M059J (cell line): ENCODE data around the gene EFNA5. TPM values are rescaled to one million over a fixed set of nuclear protein-coding genes. Genes with fewer than 3 reads are reported as not detected.

Experiments used
- DNase-seq: peaks from one replicate; pipeline ENCODE4 v3.0.0-alpha.2; 2012; ENCODE audit warnings: low read depth
- total RNA-seq: library from RNA; depleted of rRNA; stranded (reverse); fragments of >200 nt; shearing (Covaris generic); gene quantifications from 2 replicates; pipeline ENCODE4 v1.2.3, GENCODE V29; 2014

Gene EFNA5
- total RNA-seq, 1 experiment from 2014 or later: 2.5 TPM

- no peak for DNase-seq
Observed at GRCh38 chr5:107426872-107427271, 243.9 kb downstream of the EFNA5 start.

GRCh38 chr5:107426209-107426608 is 244.5 kb downstream of the EFNA5 start:
- no peak for DNase-seq

- DNase-seq: peak; percentile 88
Observed at GRCh38 chr5:107425541-107426031, 245.2 kb downstream of the EFNA5 start.

GRCh38 chr5:107424491-107424890 is 246.2 kb downstream of the EFNA5 start:
- no peak for DNase-seq

GRCh38 chr5:107422494-107422893 is 248.2 kb downstream of the EFNA5 start:
- DNase-seq: no peak

- DNase-seq: no peak
Observed at GRCh38 chr5:107419498-107419897, 251.2 kb downstream of the EFNA5 start.

- DNase-seq: no peak
Observed at GRCh38 chr5:107418902-107419301, 251.8 kb downstream of the EFNA5 start.

- DNase-seq: no peak
Observed at GRCh38 chr5:107418071-107418470, 252.7 kb downstream of the EFNA5 start.

GRCh38 chr5:107415762-107416161 is 255.0 kb downstream of the EFNA5 start:
- no peak for DNase-seq

GRCh38 chr5:107414802-107415201 is 255.9 kb downstream of the EFNA5 start:
- no peak for DNase-seq

- DNase-seq: no peak
Observed at GRCh38 chr5:107413754-107414153, 257.0 kb downstream of the EFNA5 start.

GRCh38 chr5:107408564-107408963 is 262.2 kb downstream of the EFNA5 start:
- no peak for DNase-seq

GRCh38 chr5:107407713-107408298 is 262.9 kb downstream of the EFNA5 start:
- no peak for DNase-seq

- DNase-seq: no peak
Observed at GRCh38 chr5:107404595-107405374, 266.0 kb downstream of the EFNA5 start.

GRCh38 chr5:107403228-107403953 is 267.3 kb downstream of the EFNA5 start:
- no peak for DNase-seq

- DNase-seq: no peak
Observed at GRCh38 chr5:107402434-107403227, 268.1 kb downstream of the EFNA5 start.

GRCh38 chr5:107401470-107402122 is 269.1 kb downstream of the EFNA5 start:
- no peak for DNase-seq

GRCh38 chr5:107400328-107400727 is 270.4 kb downstream of the EFNA5 start:
- no peak for DNase-seq

GRCh38 chr5:107398703-107399102 is 272.0 kb downstream of the EFNA5 start:
- no peak for DNase-seq

- no peak for DNase-seq
Observed at GRCh38 chr5:107396351-107396690, 274.4 kb downstream of the EFNA5 start.

GRCh38 chr5:107395632-107396350 is 274.9 kb downstream of the EFNA5 start:
- DNase-seq: peak; percentile 17
